Measurements from ENCODE around the gene JMJD8. TPM values are rescaled to one million over a fixed set of nuclear protein-coding genes. Genes with fewer than 3 reads are reported as not detected.

The JMJD8 gene
- total RNA-seq, 1 donor from 2014 or later = 46.1 TPM

DNA sequence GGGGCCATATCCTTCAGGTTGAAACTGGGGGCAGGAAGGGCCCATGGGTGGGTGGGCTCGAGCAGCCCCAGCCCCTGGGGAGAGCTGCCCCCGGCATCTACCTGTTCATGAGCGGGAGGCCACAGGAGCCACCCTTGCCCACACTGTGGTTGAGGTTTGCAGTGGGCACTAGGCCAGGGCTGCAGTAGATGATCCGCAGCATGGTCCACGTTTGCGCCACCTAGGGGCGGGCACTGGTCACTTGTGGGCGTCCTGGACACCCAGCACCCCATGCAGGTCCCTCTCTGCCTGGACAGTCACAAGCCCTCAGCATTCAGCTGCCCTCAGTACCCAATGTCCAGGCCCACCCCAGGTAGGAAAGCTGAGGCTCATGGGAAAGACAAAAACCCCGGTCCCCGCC is 1.8 kb upstream of the JMJD8 start:
- DNase-seq (ENCODE audit: low spot score in 2 of 2, unreplicated experiment in 2 of 2) = no peak
- peaks cover 4% of the 10 kb centered on the region for H3K27me3 Mint-ChIP-seq (ENCODE audit: low read depth)
- H3K9me3 Mint-ChIP-seq = no peaks in the 10 kb centered on the region
- H3K36me3 Mint-ChIP-seq = peaks cover 11% of the 10 kb centered on the region
- peak overlapping the region; percentile 30 for H3K4me3 Mint-ChIP-seq
- no peak overlapping the region for H3K27ac Mint-ChIP-seq
- TF ChIP-seq, protein P1, sequence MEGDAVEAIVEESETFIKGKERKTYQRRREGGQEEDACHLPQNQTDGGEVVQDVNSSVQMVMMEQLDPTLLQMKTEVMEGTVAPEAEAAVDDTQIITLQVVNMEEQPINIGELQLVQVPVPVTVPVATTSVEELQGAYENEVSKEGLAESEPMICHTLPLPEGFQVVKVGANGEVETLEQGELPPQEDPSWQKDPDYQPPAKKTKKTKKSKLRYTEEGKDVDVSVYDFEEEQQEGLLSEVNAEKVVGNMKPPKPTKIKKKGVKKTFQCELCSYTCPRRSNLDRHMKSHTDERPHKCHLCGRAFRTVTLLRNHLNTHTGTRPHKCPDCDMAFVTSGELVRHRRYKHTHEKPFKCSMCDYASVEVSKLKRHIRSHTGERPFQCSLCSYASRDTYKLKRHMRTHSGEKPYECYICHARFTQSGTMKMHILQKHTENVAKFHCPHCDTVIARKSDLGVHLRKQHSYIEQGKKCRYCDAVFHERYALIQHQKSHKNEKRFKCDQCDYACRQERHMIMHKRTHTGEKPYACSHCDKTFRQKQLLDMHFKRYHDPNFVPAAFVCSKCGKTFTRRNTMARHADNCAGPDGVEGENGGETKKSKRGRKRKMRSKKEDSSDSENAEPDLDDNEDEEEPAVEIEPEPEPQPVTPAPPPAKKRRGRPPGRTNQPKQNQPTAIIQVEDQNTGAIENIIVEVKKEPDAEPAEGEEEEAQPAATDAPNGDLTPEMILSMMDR (IDR thresholded peaks at IDR 0.05; ENCODE audit: unreplicated experiment) = peak; percentile 27
- peaks cover 29% of the 10 kb centered on the region for H3K4me1 Mint-ChIP-seq

DNA sequence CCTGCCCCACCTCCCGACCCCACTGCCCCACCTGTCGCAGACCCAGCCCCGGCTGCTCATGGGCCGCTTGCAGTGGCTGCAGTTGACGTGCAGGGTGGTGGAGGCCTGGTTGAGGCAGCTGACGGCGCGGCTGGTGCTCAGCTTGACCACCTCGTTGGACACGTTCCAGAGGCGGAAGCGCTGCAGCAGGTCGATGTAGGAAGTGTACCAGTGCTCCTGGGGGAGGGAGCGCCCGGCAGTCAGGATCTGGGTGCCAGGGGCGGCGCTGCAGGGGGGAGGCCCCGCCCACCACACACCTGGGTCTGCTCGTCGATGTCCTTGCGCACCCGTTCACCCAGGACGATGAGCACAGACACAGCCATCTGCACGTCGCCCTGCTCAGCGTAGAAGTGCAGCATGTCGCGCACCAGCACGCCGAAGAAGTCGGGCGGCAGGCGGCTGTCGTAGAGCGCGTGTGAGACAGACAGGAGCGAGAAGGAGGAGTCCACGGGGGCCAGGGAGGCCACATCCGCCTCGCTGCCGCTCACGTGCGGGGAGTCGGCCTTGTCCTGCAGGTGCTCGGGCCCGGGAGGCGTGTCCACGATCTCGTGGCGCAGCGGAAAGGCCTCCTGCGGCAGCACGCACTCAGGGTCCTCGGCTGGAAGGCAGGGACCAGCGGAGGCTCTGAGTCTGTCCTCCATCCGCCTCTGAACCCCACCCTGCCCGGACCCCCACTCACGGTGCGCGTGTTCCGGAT is 995 bp upstream of the JMJD8 start:
- Mint-ChIP-seq H3K27ac (no peak overlapping the region), H3K4me1 (peaks cover 29% of the 10 kb centered on the region), H3K9me3 (no peaks in the 10 kb centered on the region), H3K4me3 (no peak overlapping the region), H3K27me3 (ENCODE audit: low read depth) (no peaks in the 10 kb centered on the region), H3K36me3 (peaks cover 11% of the 10 kb centered on the region)
- TF ChIP-seq, protein P1 (IDR thresholded peaks at IDR 0.05; ENCODE audit: unreplicated experiment) = no peak
- no peak for DNase-seq (ENCODE audit: low spot score in 2 of 2, unreplicated experiment in 2 of 2)

DNA sequence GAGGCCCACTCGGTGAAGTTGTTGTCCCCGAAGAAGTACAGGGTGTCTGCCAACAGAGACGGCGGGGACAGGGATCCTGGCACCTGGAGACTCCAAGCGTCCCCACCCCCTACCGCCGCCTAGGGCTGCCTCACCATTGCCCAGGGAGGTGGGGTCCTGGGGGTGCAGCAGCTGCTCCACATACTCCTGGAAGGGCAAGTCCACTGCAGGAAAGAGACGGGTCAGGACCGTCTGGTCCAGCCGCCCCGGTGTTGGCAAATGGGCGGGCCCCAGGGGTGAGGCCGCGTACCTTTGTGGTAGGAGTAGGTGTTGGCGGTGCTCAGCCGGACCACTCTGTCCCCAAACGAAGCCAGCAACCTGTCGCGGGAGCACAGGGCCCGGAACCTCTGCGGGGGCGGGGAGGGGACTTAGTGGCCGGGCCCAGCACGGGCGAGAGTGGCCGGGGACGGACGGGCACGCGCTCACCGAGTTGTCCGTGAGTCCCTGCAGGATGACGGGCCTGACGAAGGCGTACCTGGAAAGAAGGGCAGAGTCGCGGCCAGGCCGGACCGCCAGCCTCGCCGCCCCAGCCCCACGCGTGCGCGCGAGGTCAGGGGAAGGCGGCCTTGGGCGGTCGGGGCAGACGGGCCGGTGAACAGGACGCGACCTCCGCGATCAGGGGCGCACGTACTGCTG is 601 bp downstream of the JMJD8 start:
- Mint-ChIP-seq H3K9me3 (no peaks in the 10 kb centered on the region), H3K4me1 (peaks cover 20% of the 10 kb centered on the region), H3K27ac (peak overlapping the region; percentile 84), H3K4me3 (peak overlapping the region; percentile 78), H3K27me3 (ENCODE audit: low read depth) (no peaks in the 10 kb centered on the region), H3K36me3 (peaks cover 11% of the 10 kb centered on the region)
- DNase-seq (ENCODE audit: low spot score in 2 of 2, unreplicated experiment in 2 of 2) = no peak
- TF ChIP-seq, protein P1 (IDR thresholded peaks at IDR 0.05; ENCODE audit: unreplicated experiment) = no peak

DNA sequence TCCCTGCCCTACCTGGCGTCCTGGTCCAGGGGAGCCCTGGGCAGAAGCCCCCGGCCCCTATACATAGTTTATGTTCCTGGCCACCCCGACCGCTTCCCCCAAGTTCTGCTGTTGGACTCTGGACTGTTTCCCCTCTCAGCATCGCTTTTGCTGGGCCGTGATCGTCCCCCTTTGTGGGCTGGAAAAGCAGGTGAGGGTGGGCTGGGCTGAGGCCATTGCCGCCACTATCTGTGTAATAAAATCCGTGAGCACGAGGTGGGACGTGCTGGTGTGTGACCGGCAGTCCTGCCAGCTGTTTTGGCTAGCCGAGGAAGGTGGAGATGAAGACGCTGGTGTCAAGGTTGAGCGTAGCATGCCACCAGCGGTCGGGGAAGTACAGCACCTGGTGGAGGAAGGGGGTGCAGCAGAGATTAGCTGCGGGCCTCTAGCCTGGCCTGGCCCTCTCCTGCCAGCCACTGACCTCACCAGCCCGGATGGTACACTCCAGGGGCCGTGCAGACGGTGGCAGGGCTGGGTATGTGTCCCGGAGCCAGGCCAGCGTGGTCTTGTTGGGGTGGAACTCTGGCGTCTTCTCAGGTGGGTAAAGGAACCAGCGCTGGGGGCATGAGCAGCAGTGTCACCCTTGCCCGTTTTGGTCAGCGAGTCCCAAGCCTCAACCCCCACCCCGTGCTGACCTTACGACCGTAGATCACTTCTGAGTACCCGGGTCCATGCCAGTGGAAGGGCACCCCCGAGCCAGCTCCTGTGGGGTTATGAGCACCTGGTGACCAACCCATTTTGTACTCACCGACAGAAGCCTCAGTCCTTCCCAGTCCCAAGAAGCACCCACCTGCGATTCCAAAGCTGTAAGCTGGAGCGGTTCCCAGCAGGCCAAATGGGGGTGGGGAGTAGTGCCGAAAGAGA is 1.4 kb downstream of the JMJD8 start:
- TF ChIP-seq, protein P1 (IDR thresholded peaks at IDR 0.05; ENCODE audit: unreplicated experiment) = no peak
- Mint-ChIP-seq H3K36me3 (peaks cover 11% of the 10 kb centered on the region), H3K27me3 (ENCODE audit: low read depth) (no peaks in the 10 kb centered on the region), H3K9me3 (no peaks in the 10 kb centered on the region), H3K4me3 (peak overlapping the region; percentile 78), H3K4me1 (peaks cover 20% of the 10 kb centered on the region), H3K27ac (peak overlapping the region; percentile 73)
- no peak for DNase-seq (ENCODE audit: low spot score in 2 of 2, unreplicated experiment in 2 of 2)

DNA sequence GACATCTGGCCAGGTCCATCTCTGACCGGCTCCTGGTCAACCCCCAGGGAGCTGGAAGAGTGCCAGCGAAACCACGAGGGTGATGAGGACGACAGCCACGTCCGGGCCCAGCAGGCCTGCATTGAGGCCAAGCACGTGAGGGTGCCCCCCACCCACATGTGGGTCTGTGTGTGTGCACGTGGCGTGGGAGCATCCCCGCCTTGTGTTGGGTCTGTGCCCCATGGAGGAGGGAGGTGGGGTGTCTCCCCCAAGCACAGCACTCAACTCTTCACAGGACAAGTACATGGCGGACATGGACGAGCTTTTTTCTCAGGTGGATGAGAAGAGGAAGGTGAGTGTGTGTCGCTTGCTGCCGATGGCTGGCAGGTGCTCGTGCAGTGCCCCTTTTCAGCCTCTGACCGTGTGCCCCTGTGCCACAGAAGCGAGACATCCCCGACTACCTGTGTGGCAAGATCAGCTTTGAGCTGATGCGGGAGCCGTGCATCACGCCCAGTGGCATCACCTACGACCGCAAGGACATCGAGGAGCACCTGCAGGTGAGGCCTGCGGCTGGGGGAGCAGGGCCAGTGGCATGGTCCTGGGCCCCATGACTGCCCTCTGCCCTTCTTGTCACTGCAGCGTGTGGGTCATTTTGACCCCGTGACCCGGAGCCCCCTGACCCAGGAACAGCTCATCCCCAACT is 2.2 kb downstream of the JMJD8 start:
- DNase-seq (ENCODE audit: low spot score in 2 of 2, unreplicated experiment in 2 of 2) = no peak
- TF ChIP-seq, protein P1 (IDR thresholded peaks at IDR 0.05; ENCODE audit: unreplicated experiment) = no peak
- H3K27me3 Mint-ChIP-seq (ENCODE audit: low read depth) = peaks cover under 1% of the 10 kb centered on the region
- peaks cover 11% of the 10 kb centered on the region for H3K36me3 Mint-ChIP-seq
- H3K4me1 Mint-ChIP-seq = peaks cover 20% of the 10 kb centered on the region
- H3K4me3 Mint-ChIP-seq = peak overlapping the region; percentile 78
- no peaks in the 10 kb centered on the region for H3K9me3 Mint-ChIP-seq
- H3K27ac Mint-ChIP-seq = peak overlapping the region; percentile 39

Data from mesothelial cell of epicardium (in vitro differentiated cells).